COR-L47 (cell line): ENCODE measurements around the gene ABCD4.
"Not testable (repeated sequence)": the region's sequence is repeated elsewhere in the genome, so short reads cannot be mapped to it uniquely, and the experiment has no call there.

ENCODE experiments used
- DNase-seq: peaks from one replicate; lab custom pipeline; 2025; lab: John Stamatoyannopoulos, UW

Gene ABCD4

DNA sequence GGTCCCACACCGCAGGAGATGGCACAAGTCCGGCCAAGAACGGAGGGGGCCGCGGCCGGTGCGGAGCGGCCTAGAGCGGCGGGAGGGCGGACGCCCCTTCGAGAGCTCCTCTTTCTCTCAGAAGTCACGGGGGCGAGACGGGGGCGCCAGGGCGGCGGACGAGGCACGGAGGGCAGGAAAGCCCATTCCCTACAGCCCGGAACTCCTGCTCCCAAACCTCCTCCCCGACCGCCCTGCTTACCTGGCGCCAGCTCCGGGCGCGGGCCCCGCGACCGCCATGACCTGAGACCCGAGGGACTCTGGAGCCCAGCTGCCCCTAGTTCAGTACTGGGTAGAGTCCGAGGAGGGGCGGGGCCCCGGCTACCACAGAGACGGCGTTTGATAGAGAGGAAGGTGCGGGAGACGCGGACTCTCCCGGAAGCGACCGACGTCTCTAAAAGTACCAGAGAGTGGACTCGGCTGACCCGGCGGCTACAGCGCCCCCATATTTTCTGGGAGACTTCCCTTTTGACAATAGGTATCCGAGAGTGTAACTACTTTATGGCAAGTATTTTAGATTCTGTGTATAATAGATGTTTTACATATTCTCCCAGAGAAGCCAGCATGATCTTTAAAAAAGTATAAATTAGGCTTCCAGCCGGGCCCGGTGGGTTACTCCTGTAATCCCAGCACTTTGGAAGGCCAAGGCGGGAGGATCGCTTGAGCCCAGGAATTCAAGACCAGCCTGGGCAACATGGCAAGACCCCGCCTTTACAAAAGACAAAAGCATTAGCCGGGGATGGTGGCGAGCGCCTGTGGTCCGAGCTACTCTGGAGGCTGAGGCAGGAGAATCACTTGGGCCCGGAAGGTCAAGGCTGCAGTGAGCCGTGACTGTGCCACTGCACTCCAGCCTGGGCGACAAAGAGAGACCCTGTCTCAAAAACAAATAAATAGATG is at the start of gene ABCD4:
Gene ABCD4, minus strand, starts transcription at position 301 of the 936 bp plus-strand sequence. Its CDS starts 22 bp downstream, at position 279.
- DNase-seq: peak; percentile 89

DNA sequence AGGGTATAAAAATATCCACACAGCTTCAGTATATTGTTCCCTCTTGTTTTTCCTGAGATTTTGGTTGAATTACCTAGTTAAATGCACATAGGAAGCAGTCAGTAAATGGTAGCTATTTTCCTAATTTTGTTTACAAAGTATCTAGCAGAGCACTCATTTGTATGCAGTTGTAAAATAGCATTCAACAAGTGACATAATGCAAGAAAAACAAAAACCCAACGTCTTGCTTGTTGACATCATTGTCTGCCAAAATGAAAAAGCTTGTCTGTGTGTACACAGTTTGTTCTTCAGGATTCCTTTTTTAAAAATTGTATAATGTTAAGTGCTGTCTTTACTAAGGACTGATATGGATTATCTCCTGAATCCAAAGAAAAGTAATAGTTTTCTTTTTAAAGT is 48.2 kb upstream of the ABCD4 start:
- no peak for DNase-seq

DNA sequence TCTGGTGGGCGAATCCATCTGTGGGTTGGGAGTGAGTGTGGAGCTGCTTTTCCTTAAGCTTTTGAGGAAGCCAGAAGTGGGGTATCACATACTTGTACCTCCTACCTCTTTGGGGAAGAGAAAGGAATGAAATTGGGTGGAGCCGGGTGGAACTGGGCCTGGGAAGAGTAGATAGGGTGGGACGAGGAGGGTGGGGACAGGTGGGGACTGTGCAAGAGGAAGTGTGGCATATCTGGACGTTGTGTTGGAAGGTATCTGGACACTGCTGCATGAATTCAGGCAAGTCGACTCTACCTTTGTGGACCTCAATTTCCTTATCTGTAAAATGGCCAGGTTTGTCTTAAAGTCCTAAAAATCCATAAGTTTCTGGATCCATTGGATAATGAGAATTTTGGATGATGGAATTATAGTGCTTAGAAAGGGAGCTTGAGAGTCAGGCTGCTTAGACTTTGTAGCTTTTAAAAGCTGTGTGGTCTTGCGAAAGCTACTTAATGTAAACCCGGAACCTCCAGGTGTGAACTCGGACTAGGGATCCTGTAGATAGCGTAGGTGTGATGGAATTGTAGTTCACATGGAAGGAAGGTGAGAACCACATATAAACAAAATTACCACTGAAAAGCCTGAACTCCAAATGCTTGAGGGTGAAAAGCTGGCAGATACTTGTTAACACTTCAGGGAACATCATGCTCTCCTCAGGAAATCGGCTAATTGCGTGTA is 47.6 kb upstream of the ABCD4 start:
- no peak for DNase-seq

DNA sequence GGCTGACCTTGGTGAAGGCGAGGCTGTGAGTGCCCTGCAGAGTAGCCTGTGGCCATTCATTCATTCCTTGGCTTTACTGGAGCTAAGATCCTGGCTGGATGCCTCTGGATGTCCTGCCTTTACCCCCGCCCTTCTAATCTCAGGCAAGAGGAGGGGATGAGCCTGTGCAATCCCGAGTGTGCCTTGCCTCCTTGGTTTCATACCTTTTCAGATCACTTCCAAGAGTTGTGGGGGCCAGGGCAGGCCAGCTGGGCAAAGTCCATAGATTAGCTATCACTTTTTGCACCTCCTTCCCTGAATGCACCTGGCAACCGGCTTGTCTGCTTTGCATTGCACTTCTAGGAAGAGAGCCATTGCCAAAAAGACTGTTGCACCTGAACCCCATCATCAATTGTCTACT is 47.0 kb upstream of the ABCD4 start:
- DNase-seq: no peak

DNA sequence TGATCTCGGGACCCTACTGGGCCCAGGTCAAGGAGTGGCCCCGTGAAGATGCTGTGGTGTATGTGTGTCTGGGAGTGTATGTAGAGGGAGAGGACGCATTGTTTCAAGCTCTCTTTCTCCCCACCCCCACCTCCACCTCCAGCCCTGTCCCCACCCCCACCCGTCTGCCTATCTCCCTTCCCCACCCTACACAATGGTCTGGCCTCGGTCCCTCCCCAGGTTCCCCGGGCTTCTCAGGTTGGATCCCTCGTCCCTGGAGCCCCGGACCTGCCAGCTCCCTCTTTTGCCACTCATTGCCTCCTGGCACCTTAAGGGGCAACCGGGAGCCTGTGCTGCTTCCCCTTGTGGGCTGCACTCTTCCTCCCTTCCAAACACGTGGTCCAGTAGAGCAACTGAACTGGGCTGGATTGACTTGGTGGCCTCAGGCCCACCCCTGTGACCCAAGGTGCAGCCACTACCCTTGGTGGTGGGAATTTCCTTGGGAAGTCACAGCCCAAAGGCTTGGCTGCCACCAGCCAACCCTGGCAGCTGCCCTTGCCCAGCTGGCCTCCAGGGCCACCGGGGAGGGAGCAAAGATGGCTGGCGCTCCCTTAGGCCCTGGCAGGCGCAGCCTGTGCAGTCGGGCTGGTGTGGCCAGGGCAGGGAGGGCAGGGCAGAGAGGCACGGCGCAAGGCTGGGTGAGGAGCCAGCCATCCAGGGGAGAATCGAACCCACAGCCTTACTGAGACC is 46.2 kb upstream of the ABCD4 start:
- no peak for DNase-seq

DNA sequence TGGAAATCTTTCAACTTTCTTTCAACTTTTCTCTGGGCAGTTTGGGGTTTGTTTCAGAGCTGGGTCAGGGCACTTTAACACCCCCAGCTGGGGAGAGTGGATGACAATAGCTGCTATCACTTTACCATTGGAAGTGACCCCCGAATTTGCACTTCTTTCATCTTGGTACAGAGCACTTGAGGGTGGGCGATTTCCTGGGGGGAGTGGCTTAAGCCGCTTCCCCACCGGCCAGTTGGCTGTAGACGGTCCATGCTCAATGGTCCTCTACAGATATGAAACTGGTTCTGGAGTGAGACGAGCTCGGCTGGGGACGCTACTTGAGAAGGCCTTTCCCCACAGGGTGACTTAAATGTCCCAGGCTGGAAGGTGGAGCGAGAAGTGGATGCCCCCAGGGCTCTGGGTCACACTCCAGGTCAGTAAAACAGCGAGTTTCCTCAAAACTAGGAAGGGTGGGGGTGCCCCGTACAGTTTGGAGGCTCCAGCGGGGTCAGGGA is 45.6 kb upstream of the ABCD4 start, which contains the start of gene VRTN:
Gene VRTN, plus strand, starts transcription at position 231 of the 494 bp plus-strand sequence. CDS start 8,313 bp downstream, outside the sequence.
- no peak for DNase-seq

DNA sequence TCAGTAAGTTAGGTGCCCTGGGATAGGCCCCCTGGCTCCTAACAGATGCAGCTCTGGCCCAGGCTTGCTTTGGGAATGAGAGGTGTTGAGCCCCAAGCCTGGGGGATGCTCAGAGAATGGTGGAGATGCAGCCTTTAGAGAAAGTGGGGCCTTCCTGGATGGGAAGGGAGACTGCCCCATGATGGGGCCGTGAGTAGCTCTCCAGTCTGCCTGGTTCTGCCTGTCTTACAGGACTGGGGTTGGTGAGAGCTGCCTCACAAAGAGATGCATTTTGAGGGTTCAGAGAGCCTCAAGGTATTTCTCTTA is 45.0 kb upstream of the ABCD4 start:
- DNase-seq: no peak

DNA sequence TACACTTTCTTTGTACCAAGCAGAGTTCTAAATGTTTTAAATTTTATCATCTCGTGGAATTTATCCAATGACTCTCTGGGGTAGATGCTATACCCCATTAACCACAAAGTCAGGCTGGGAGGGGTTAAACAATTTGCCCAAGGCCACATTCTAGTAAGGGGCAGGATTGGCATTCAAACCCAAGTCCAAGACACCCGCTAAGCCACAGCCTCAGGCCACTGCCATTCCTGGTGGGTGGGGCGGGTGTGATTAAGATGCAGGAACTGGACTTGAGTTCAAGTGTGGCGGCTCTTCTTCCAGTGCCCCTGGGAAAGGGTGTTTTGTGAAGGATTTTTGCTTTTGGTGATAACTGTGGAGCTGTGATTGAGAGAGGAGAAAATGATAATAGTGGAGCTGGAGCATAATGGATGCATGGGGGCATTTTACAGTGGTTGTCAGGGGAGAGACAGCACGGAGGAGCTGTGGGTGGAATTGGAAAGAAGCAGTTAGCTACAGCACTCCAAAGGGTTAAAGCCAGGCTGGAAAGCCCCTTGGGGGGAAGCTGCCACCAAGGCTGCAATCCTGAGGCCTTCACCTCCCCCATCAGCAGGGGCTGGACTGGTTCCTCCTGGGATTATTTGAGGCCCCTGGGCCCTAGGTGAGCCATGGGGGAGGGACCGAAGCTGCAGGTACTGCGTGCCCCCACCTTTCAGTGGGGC is 44.5 kb upstream of the ABCD4 start:
- no peak for DNase-seq

DNA sequence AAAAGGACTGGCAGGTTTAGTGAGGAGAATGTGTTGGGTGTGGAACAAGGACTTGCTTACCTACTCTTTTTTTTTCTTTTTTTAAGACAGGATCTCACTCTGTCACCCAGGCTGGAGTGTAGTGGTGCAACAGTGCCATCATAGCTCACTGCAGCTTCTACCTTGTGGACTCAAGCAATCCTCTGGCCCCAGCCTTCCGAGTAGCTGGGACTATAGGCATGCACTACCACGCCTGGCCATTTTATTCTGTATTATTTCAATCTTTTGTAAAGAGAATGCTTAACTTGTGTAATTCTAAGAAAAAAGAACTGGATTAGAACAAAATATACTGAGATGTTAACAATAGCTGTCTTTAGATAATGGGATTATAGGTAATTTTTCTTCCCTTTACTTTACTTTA is 43.6 kb upstream of the ABCD4 start:
- no peak for DNase-seq

DNA sequence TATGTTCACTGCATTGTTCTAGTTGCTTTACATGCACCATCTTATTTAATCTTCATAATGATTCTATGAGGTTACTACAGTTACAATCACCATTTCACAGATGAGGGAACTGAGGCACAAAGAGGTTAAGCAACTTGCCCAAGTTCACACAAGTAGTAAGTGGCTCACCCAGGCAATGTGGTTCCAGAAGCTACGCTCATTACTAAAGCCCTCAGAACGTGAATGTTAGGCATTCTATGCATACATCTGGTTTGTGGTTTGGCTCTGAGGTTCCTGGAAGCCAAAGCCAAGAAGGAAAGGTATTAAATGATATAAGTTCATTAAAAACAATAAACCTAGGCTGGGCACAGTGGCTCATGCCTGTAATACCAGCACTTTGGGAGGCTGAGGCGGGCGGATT is 31.2 kb upstream of the ABCD4 start:
- no peak for DNase-seq

DNA sequence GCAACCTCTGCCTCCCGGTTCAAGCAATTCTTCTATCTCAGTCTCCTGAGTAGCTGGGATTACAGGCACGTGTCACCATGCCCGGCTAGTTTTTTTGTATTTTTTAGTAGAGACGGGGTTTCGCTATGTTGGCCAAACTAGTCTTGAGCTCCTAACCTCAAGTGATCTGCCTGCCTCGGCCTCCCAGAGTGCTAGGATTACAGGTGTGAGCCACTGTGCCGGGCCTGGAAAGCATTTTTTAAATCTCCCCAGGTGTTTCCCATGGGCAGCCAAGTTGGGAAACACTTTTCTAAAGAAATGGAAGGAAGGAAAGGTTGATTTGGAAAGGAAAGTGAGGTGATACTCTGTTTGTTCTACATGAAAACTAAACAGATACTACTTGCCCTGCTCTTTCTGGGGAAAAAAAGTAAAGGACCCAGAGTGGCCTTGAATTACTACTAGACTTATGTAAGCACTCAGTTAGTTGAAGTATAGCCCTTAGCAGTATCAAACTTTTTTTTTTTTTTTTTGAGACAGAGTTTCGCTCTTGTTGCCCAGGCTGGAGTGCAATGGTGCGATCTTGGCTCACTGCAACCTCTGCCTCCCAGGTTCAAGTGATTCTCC is 27.3 kb upstream of the ABCD4 start:
- not testable (repeated sequence) for DNase-seq

DNA sequence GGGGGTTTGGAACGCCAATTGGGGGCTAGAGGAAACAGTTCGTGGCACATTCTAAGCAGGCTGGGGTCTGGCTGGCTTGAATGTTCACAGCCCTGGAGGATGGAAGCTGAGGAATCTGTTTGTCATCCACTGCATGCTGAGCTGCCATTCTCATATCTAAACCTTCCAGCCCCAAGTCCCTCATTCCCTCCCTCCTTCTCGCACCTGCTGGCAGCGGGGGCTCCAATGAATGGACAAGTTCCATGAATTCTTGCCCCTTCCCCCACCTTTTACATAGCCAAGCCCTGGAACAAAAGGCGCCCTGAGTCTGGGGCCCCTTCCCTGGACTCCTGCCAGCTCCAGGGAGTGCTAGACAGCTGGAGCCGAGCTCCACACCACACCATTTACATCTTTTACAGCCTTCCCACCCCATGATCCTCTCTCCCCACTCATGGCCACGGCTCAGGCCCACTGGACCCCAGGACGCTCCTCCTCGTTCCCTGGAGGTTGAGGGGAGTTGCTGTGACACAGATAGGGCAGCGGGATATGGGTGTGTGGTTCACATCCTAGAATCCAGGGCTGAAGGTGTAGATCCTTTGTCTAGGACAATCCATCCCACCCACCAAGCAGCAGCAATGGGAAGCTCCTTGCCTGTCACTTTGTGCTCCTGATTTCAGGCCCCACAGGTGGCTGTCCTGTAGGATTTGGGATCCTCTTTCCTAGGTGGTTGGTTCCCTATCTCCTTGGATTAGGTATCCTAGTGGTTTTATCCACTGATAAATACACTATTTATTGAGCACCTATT is 23.8 kb upstream of the ABCD4 start:
- DNase-seq: peak; percentile 88

DNA sequence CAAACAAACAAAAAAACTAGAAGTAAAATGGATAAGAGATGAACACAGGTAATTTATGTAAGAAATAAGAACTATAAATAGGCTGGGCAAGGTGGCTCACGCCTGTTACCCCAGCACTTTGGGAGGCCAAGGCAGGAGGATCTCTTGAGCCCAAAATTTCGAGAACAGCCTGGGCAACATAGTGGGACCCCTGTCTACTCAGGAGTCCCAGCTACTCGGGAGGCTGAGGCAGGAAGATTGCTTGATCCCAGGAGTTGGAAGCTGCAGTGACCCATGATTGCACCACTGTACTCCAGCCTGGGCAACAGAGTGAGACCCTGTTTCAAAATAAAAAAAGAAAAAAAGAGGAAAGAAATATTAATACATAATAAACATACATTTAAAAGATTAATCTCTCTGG is 22.7 kb upstream of the ABCD4 start:
- no peak for DNase-seq

DNA sequence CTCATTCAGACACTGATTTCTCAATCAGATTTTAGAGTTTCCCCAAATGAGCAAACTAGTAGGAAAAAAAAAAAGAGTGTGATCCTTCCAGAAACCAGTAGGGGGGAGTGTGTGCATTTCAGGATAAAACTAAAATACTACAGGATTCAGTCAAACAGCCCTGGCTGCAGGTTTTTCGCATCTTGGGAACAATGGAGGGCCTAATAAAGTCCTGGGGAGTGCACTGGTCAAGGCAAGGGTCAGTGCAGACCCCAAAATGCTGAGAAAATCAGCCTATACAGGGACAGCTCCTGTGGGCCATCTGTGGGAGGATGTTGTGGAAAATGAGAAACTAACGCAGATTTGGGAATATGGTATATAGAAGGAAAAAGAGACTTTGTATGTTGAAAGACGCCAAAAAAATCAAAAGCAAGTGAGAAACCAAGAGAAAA is 22.2 kb upstream of the ABCD4 start:
- peak; percentile 10 for DNase-seq

DNA sequence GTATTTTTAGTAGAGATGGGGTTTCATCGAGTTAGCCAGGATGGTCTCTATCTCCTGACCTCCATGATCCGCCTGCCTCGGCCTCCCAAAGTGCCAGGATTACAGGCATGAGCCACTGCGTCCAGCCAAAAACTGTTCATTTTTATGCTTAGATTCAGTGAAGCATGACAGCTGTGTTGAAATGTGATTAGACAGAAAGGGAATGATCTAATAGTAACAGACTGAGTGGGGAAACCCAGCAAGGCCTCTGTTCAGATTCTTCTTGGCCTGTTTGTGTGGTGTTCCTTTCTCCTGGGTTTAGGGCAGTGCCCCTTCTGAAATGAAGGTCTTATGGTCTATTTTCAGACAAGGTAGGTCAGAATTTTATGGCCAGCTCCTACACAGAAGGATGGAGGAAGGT is 11.8 kb upstream of the ABCD4 start:
- no peak for DNase-seq

DNA sequence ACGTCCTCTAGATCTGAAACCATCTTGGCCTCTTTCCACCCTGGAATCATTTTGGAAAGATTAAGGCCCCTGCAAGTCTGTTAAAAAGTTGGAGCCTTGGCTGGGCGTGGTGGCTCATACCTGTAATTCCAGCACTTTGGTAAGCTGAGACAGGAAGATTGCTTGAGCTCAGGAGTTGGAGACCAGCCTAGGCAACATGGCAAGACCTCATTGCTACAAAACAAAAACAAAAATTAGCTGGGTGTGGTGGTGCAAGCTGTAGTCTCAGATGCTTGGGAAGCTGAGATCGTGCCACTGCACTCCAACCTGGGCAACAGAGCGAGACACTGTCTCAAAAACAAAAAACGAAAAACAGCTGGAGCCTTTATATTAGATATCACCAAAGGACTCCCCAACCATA is 10.9 kb upstream of the ABCD4 start:
- DNase-seq: no peak

DNA sequence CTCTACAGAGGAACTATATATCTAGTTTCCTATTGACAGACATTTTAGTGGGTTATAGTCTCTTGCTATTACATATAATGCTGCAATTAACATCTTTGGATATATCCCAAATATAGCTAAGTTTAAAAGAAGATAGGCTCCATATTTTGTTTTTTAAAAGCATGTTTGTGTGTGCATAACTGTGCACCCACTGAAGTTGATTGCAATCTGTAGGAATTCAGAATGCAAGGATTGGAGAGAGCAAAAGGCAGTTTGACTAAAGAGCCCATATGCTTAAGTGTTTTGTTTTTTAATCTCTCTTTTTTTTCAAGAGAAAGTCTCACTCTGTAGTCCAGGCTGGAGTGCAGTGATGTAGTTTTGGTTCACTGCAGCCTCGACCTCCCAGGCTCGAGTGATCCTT is 9.4 kb upstream of the ABCD4 start:
- DNase-seq: no peak

DNA sequence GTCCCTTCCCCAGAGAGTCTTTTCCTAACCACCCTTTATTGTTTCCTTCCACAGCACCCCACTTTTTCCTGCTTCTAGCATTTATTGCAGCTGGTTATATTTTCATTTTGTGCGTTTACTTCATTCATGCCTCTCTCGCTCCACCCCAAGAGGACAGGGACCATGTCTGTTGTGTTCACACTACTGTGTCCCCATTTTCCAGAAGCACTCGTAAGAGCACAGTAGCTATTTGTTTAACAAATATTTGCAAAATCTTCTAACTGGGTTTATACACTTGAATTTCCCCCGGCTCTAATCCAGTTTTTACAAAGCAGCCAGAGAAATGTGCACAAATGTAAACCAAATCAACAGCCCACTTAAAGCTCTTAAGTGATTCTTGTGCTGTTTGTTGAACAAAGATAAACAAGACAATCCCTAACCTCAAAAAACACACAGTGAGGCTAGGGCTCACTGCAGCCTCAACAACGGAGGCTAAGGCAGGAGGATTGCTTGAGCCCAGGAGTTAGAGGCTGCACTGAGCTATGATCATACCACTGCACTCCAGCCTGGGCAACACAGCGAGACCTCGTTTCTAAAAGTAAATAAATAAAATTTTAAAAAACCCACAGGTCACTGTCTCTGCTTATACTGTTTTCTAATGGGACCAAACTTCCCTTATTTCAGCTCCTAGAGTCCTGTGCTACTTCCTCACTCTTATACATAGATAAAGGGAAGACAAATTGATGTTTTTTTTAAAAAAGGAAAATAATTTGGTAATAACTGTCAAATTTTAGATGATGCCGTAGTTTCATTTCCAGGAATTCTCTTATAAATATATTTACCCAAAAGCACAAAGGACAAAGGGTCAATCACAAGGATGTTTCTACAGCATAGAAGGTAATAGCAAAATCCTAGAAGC is 6.6 kb upstream of the ABCD4 start:
- DNase-seq: no peak

DNA sequence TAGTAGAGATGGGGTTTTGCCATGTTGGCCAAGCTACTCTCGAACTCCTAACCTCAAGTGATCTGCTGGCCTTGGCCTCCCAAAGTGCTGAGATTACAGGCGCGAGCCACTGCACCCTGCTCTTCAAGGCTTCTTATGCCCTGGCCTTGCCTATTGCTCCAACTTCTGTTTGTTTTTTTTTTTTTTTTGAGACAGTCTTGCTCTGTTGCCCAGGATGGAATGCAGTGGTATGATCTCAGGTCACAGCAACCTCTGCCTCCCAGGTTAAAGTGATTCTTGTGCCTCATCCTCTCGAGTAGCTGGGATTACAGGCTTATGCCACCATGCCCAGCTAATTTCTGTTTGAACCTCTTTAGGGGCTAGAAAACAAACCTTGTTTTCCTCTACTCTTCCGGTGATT is 6.0 kb upstream of the ABCD4 start:
- no peak for DNase-seq
